ENCODE results near the gene KIF11. TPM values are rescaled to one million over a fixed set of nuclear protein-coding genes. Genes with fewer than 3 reads are reported as not detected.

The KIF11 gene
- total and polyA plus RNA-seq, 2 of the 13 experiments (the other 11 are each of a cell fraction or from before 2014, with no cell fraction given), result 8.7 to 38.4 TPM

- TF ChIP-seq MXI1 (IDR thresholded peaks at IDR 0.05; ENCODE audit: borderline replicate concordance, low read depth, low read length), result peak; percentile 31; the same call in 1 of the 3 replicates
- TF ChIP-seq ZMYM4 (CRISPR knock-in tag; IDR thresholded peaks at IDR 0.05), result peak; percentile 81
- TF ChIP-seq ZNF276 (CRISPR knock-in tag; IDR thresholded peaks at IDR 0.05; ENCODE audit: low read depth), result peak; percentile 83; the same call in 1 of the 2 replicates
- TF ChIP-seq KDM3A (CRISPR knock-in tag; IDR thresholded peaks at IDR 0.05; ENCODE audit: low read depth), result peak; percentile 79; the same call in 1 of the 2 replicates
- no peak for TF ChIP-seq SSRP1 (CRISPR knock-in tag; IDR thresholded peaks at IDR 0.05)
- TF ChIP-seq POGZ (CRISPR knock-in tag; IDR thresholded peaks at IDR 0.05), result peak; percentile 60
- no peak for TF ChIP-seq NFIC (IDR thresholded peaks at IDR 0.05; ENCODE audit: low read length)
- peak; percentile 1; the same call in 1 of the 2 replicates for TF ChIP-seq U2AF2 (IDR thresholded peaks at IDR 0.05; ENCODE audit: low read depth, low read length)
- TF ChIP-seq FOSL1 (CRISPR knock-in tag; IDR thresholded peaks at IDR 0.05; ENCODE audit: borderline replicate concordance), result no peak; the same call in 1 of the 2 replicates
- no peak for TF ChIP-seq TCF7L2 (IDR thresholded peaks at IDR 0.05; ENCODE audit: low read depth, low read length)
- TF ChIP-seq CSRNP2 (CRISPR knock-in tag; conservative IDR thresholded peaks at IDR 0.05; ENCODE audit: low read depth), result no peak
- TF ChIP-seq KIAA2018 (CRISPR knock-in tag; IDR thresholded peaks at IDR 0.05; ENCODE audit: borderline replicate concordance), result no peak
- TF ChIP-seq ZNF20 (CRISPR knock-in tag; IDR thresholded peaks at IDR 0.05), result 0 out of 2 replicates have a peak, but pooled peaks have one; percentile 78
- TF ChIP-seq ZNF333 (CRISPR knock-in tag; IDR thresholded peaks at IDR 0.05; ENCODE audit: borderline replicate concordance), result peak; percentile 65; the same call in 1 of the 2 replicates
- no peak for TF ChIP-seq IRF1 (CRISPR knock-in tag; IDR thresholded peaks at IDR 0.05; ENCODE audit: low read depth)
- no peak; the same call in 1 of the 2 replicates for TF ChIP-seq ZFP36L2 (CRISPR knock-in tag; IDR thresholded peaks at IDR 0.05)
Observed at GRCh38 chr10:92573798-92574547, 19.0 kb upstream of the KIF11 start, which contains the start of gene IDE (continued).

Measured in HepG2 (cell line).